Breast epithelium (tissue), 4 donors: ENCODE measurements around the gene FBXW12. TPM values are rescaled to one million over a fixed set of nuclear protein-coding genes. Genes with fewer than 3 reads are reported as not detected.

Experiments used
- DNase-seq, 2 donors: peaks; one replicate each; pipeline ENCODE4 v3.0.0-alpha.2; 2019; ENCODE audit warnings: low spot score in 2 of 2
- H3K27ac ChIP-seq, 2 donors: fragments of 200-600 bp; sonication (generic) in 1 of 2; one replicate each; pipeline ENCODE4 v1.5.1; 2016 to 2019; ENCODE audit warnings: mild to moderate bottlenecking in 1 of 2
- H3K27me3 ChIP-seq, 2 donors: fragments of 200-600 bp; sonication (generic) in 1 of 2; one replicate each; pipeline versions ENCODE4 v1.5.1 to v1.6.0; 2017 to 2019; ENCODE audit warnings: control low read depth in 1 of 2, mild to moderate bottlenecking in 1 of 2
- H3K36me3 ChIP-seq: fragments of 200-600 bp; one replicate; pipeline ENCODE4 v1.5.1; 2019
- H3K4me1 ChIP-seq, 2 donors: fragments of 200-600 bp; sonication (generic); one replicate each; pipeline ENCODE4 v1.5.1; 2016 to 2019; ENCODE audit warnings: control low read depth in 1 of 2
- H3K4me3 ChIP-seq, 3 donors: fragments of 200-600 bp; sonication (generic); 1 replicate in 2 of 3; 2 replicates in 1 of 3; pipeline ENCODE4 v1.5.1; 2016 to 2019; ENCODE audit warnings: mild to moderate bottlenecking in 3 of 3, moderate library complexity in 2 of 3
- H3K9me3 ChIP-seq, 2 donors: fragments of 200-600 bp; sonication (generic) in 1 of 2; one replicate each; pipeline ENCODE4 v1.5.1; 2016 to 2019; ENCODE audit warnings: control low read depth in 1 of 2
- CTCF ChIP-seq, 3 donors: fragments of 450-650 bp; IDR thresholded peaks; one replicate each; pipeline ENCODE4 v1.5.1; 2016 to 2017; ENCODE audit warnings: antibody characterized with exemption in 3 of 3, mild to moderate bottlenecking in 3 of 3, moderate library complexity in 3 of 3
- POLR2A ChIP-seq: fragments of 450-650 bp; IDR thresholded peaks from one replicate; pipeline ENCODE4 v1.6.1; 2016; ENCODE audit warnings: antibody characterized with exemption, mild to moderate bottlenecking, moderate library complexity
- POLR2AphosphoS5 ChIP-seq, 3 donors: sonication (generic); formaldehyde crosslinking; IDR thresholded peaks; one replicate each; pipeline ENCODE4 v1.6.1; 2017; ENCODE audit warnings: antibody characterized with exemption in 3 of 3
- intact Hi-C: fragments of 100-400 bp; cut with DNase I; formaldehyde crosslinking; loops from one replicate; pipeline ENCODE4 v1.15.1; 2023; ENCODE audit warnings: low total_unique reads
- total RNA-seq, 3 donors: library from RNA; depleted of rRNA; stranded (reverse); fragments of >200 nt; gene quantifications; one replicate each; pipeline ENCODE4 v1.1.0, GENCODE V29; 2016

The FBXW12 gene
- total RNA-seq, 3 donors from 2014 or later = 0.32 to 0.66 TPM; not detected in 1

DNA sequence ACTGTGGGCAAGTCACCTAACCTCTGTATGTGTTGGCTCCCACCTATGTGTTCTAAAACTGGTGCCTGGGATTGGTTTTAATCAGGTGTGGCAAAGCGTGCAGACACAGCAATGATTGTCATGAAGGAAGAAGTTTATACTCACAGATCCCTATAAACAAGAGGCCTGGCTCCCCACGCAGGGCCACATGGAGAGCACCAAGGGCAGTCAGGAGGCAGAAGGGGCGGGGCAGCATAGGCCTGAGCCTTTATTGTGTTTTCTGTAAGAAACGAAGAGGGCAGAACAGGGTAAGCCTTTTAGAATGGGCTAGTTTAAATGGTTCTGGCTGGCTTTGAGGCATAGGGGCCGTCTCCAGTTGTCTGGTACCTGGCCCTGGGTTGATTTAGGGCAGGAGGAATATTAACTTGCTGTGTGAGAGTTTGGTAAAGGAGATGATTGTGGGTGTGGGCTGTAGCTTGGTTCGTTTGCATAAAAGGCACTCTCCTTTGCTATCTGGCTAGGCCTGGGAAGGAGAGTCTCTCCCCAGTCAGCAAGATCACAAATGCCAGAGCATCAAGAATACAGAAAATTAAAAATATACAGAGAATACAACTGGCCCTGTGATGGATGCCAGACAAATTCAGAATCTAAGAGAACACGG, 2.2 kb upstream of the FBXW12 start:
- Histone ChIP-seq H3K4me3 (no peak overlapping the region), H3K27me3 (no peaks in the 10 kb centered on the region), H3K9me3 (no peaks in the 10 kb centered on the region), H3K27ac (no peak overlapping the region), H3K36me3 (no peaks in the 10 kb centered on the region), H3K4me1 (no peaks in the 10 kb centered on the region)
- TF ChIP-seq CTCF (IDR thresholded peaks at IDR 0.05) = no peak
- no peak for TF ChIP-seq POLR2AphosphoS5 (IDR thresholded peaks at IDR 0.05)
- no peak for TF ChIP-seq POLR2A
- no peak for DNase-seq
- intact Hi-C loops = no loop called here

- no peaks in the 10 kb centered on the region for H3K4me1 ChIP-seq
- TF ChIP-seq POLR2AphosphoS5 (IDR thresholded peaks at IDR 0.05) (no peak), POLR2A (no peak), CTCF (IDR thresholded peaks at IDR 0.05) (no peak)
- intact Hi-C loops = no loop called here
- H3K4me3 ChIP-seq = no peak overlapping the region
- no peak overlapping the region for H3K27ac ChIP-seq
- no peak for DNase-seq
- no peaks in the 10 kb centered on the region for H3K9me3 ChIP-seq
- no peaks in the 10 kb centered on the region for H3K36me3 ChIP-seq
- no peaks in the 10 kb centered on the region for H3K27me3 ChIP-seq
Observed at GRCh38 chr3:48370333-48370713, 1.7 kb upstream of the FBXW12 start.

DNA sequence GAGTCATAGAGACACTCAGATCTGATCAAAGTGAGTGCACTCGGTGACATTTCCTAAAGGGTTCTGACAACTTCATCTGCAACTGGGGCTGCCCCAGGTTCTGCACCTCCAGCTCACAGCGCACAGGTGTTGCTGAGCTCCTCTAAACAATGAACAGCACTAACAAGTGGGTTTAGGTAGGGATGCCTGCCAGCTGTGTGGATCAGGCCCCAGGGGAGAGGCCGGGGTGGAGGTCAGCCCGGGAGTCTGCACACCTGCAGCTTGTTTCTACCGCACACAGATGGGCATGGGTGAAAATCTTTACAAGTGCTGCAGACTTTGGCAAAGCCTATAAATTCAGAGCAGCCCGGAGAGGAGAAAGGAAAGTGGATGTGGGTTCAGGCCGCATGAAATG, 355 bp downstream of the FBXW12 start:
- H3K4me1 ChIP-seq = no peaks in the 10 kb centered on the region
- intact Hi-C loops = no loop called here
- no peak for DNase-seq
- H3K27me3 ChIP-seq = no peaks in the 10 kb centered on the region
- H3K4me3 ChIP-seq = no peak overlapping the region
- H3K36me3 ChIP-seq = no peaks in the 10 kb centered on the region
- TF ChIP-seq POLR2A (no peak), CTCF (IDR thresholded peaks at IDR 0.05) (no peak), POLR2AphosphoS5 (IDR thresholded peaks at IDR 0.05) (no peak)
- no peak overlapping the region for H3K27ac ChIP-seq
- no peaks in the 10 kb centered on the region for H3K9me3 ChIP-seq

DNA sequence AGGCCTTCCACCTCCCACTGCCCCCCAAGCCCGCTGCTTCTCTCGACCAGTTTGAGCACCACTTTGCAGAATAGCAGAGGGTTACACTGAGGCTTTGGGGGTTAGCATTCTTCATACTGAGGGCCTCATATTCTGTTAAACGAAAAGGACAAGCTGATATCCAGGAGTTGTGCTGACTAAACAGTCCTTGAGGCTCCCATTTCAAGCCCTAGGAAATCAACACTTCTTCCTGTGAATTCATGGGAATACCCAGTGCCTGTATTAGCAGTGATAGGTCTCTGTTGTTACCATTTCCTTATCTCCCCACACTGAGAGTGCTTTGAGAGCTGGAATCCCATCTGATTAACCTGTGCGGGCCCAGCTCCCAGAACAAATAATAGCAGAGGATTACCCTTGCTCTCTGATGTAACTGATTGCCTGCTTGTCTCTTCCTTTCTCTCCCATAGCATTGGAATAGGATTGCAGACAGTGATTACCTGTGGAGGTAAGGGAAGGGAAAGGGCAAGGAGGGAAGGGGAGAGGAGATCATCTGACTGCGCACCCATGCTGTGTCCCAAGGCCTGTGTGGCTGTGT, 930 bp downstream of the FBXW12 start:
- Histone ChIP-seq H3K27me3 (no peaks in the 10 kb centered on the region), H3K27ac (no peak overlapping the region), H3K36me3 (no peaks in the 10 kb centered on the region), H3K4me3 (no peak overlapping the region), H3K9me3 (no peaks in the 10 kb centered on the region), H3K4me1 (no peaks in the 10 kb centered on the region)
- TF ChIP-seq POLR2A (no peak), CTCF (IDR thresholded peaks at IDR 0.05) (no peak), POLR2AphosphoS5 (IDR thresholded peaks at IDR 0.05) (no peak)
- intact Hi-C loops = no loop called here
- no peak for DNase-seq

GRCh38 chr3:48387634-48388033, 15.6 kb downstream of the FBXW12 start:
- Histone ChIP-seq H3K4me1 (no peaks in the 10 kb centered on the region), H3K27me3 (no peaks in the 10 kb centered on the region), H3K36me3 (no peaks in the 10 kb centered on the region), H3K27ac (no peak overlapping the region), H3K4me3 (no peak overlapping the region), H3K9me3 (no peaks in the 10 kb centered on the region)
- intact Hi-C loops = no loop called here
- no peak for TF ChIP-seq POLR2A
- no peak for TF ChIP-seq POLR2AphosphoS5 (IDR thresholded peaks at IDR 0.05)
- TF ChIP-seq CTCF (IDR thresholded peaks at IDR 0.05) = no peak
- DNase-seq = no peak
